HUES64 (cell line): Measurements from ENCODE around the gene PTPRN.

Experiments used
- H3K27ac ChIP-seq: 2 replicates; pipeline ENCODE4 v1.7.0; 2013; ENCODE audit warnings: low read depth, low read length, inconsistent platforms
- H3K27me3 ChIP-seq: 2 replicates; pipeline ENCODE4 v1.6.1; 2013; ENCODE audit warnings: mild to moderate bottlenecking, low read length; ENCODE audit not compliant: insufficient read depth
- H3K36me3 ChIP-seq: 2 replicates; pipeline ENCODE4 v1.6.1; 2013; ENCODE audit warnings: mild to moderate bottlenecking, low read length; ENCODE audit not compliant: insufficient read depth
- H3K4me1 ChIP-seq: 2 replicates; pipeline ENCODE4 v1.6.1; 2013; ENCODE audit warnings: mild to moderate bottlenecking, low read length, moderate library complexity; ENCODE audit not compliant: insufficient read depth
- H3K4me3 ChIP-seq: 2 replicates; pipeline ENCODE4 v1.5.1; 2013; ENCODE audit warnings: mild to moderate bottlenecking, low read length, moderate library complexity
- H3K9ac ChIP-seq: 2 replicates; pipeline ENCODE4 v1.6.1; 2013; ENCODE audit warnings: mild to moderate bottlenecking, low read depth, low read length
- H3K9me3 ChIP-seq: 2 replicates; pipeline ENCODE4 v1.6.1; 2013; ENCODE audit warnings: low read depth, low read length; ENCODE audit not compliant: insufficient read depth
- WGBS: fragments of 150-250, 120-280 bp; methylation state at CpG from one replicate; pipeline ENCODE4 v1.1.7; 2013; ENCODE audit warnings: missing lambda C conversion rate; 5-methylcytosine and 5-hydroxymethylcytosine counted together

The PTPRN gene

GRCh38 chr2:219306047-219306446, 3.2 kb downstream of the PTPRN start:
- H3K9ac ChIP-seq: no peak overlapping the region
- H3K9me3 ChIP-seq: no peaks in the 10 kb centered on the region
- no peaks in the 10 kb centered on the region for H3K36me3 ChIP-seq
- no peak overlapping the region for H3K27ac ChIP-seq
- H3K4me1 ChIP-seq: peaks cover 3% of the 10 kb centered on the region; the same call in 1 of the 2 replicates
- H3K27me3 ChIP-seq: peaks cover 33% of the 10 kb centered on the region
- no peak overlapping the region for H3K4me3 ChIP-seq
- 85% methylated on average over 1 of the region's 1 CpG for WGBS

GRCh38 chr2:219304223-219304622, 5.0 kb downstream of the PTPRN start:
- peaks cover 3% of the 10 kb centered on the region; the same call in 1 of the 2 replicates for H3K4me1 ChIP-seq
- no peak overlapping the region for H3K9ac ChIP-seq
- H3K4me3 ChIP-seq: no peak overlapping the region
- H3K27ac ChIP-seq: no peak overlapping the region
- no peaks in the 10 kb centered on the region for H3K9me3 ChIP-seq
- no peaks in the 10 kb centered on the region for H3K36me3 ChIP-seq
- H3K27me3 ChIP-seq: peaks cover 29% of the 10 kb centered on the region
- 86% methylated on average over 2 of the region's 2 CpGs for WGBS

GRCh38 chr2:219302412-219302968, 6.7 kb downstream of the PTPRN start:
- H3K27me3 ChIP-seq: peaks cover 23% of the 10 kb centered on the region
- WGBS: 90% methylated on average over 11 of the region's 11 CpGs
- H3K27ac ChIP-seq: no peak overlapping the region
- H3K4me3 ChIP-seq: no peak overlapping the region
- H3K36me3 ChIP-seq: no peaks in the 10 kb centered on the region
- no peaks in the 10 kb centered on the region for H3K9me3 ChIP-seq
- H3K4me1 ChIP-seq: peaks cover 3% of the 10 kb centered on the region
- H3K9ac ChIP-seq: no peak overlapping the region

GRCh38 chr2:219300022-219300421, 9.2 kb downstream of the PTPRN start:
- H3K27ac ChIP-seq: no peak overlapping the region
- no peaks in the 10 kb centered on the region for H3K9me3 ChIP-seq
- no peaks in the 10 kb centered on the region for H3K36me3 ChIP-seq
- H3K9ac ChIP-seq: no peak overlapping the region
- no peak overlapping the region for H3K4me3 ChIP-seq
- H3K4me1 ChIP-seq: peaks cover 3% of the 10 kb centered on the region
- 88% methylated on average over 4 of the region's 5 CpGs for WGBS
- H3K27me3 ChIP-seq: peaks cover 27% of the 10 kb centered on the region

- H3K36me3 ChIP-seq: no peaks in the 10 kb centered on the region
- H3K4me1 ChIP-seq: peaks cover 3% of the 10 kb centered on the region
- H3K27me3 ChIP-seq: peaks cover 22% of the 10 kb centered on the region
- H3K27ac ChIP-seq: no peak overlapping the region
- H3K9me3 ChIP-seq: no peaks in the 10 kb centered on the region
- no peak overlapping the region for H3K4me3 ChIP-seq
- no peak overlapping the region for H3K9ac ChIP-seq
- WGBS: 93% methylated on average over 6 of the region's 6 CpGs
Observed at GRCh38 chr2:219299372-219299760, 9.8 kb downstream of the PTPRN start.

GRCh38 chr2:219298759-219299371, 10.3 kb downstream of the PTPRN start:
- WGBS: 33% methylated on average over 15 of the region's 15 CpGs
- Histone ChIP-seq H3K36me3 (no peaks in the 10 kb centered on the region), H3K4me3 (no peak overlapping the region), H3K9ac (no peak overlapping the region), H3K27ac (no peak overlapping the region), H3K27me3 (peaks cover 22% of the 10 kb centered on the region), H3K4me1 (peaks cover 3% of the 10 kb centered on the region), H3K9me3 (no peaks in the 10 kb centered on the region)

- WGBS: 88% methylated on average over 14 of the region's 14 CpGs
- no peaks in the 10 kb centered on the region for H3K9me3 ChIP-seq
- no peak overlapping the region for H3K4me3 ChIP-seq
- H3K9ac ChIP-seq: no peak overlapping the region
- H3K4me1 ChIP-seq: peaks cover 3% of the 10 kb centered on the region
- no peak overlapping the region for H3K27ac ChIP-seq
- H3K27me3 ChIP-seq: peaks cover 22% of the 10 kb centered on the region
- H3K36me3 ChIP-seq: no peaks in the 10 kb centered on the region
Observed at GRCh38 chr2:219297766-219298456, 11.3 kb downstream of the PTPRN start.

- Histone ChIP-seq H3K9me3 (no peaks in the 10 kb centered on the region), H3K9ac (no peak overlapping the region), H3K4me1 (peaks cover 3% of the 10 kb centered on the region), H3K27me3 (peaks cover 22% of the 10 kb centered on the region), H3K36me3 (no peaks in the 10 kb centered on the region), H3K27ac (no peak overlapping the region), H3K4me3 (no peak overlapping the region)
- WGBS: 93% methylated on average over 25 of the region's 25 CpGs
Observed at GRCh38 chr2:219296631-219297391, 12.4 kb downstream of the PTPRN start.

GRCh38 chr2:219296142-219296541, 13.1 kb downstream of the PTPRN start:
- Histone ChIP-seq H3K9ac (no peak overlapping the region), H3K36me3 (no peaks in the 10 kb centered on the region), H3K27me3 (peaks cover 22% of the 10 kb centered on the region), H3K4me3 (no peak overlapping the region), H3K4me1 (peaks cover 3% of the 10 kb centered on the region), H3K9me3 (no peaks in the 10 kb centered on the region), H3K27ac (no peak overlapping the region)
- WGBS: 90% methylated on average over 14 of the region's 14 CpGs

GRCh38 chr2:219294356-219295351, 14.5 kb downstream of the PTPRN start:
- 7% methylated on average over 67 of the region's 67 CpGs for WGBS
- peak overlapping the region; percentile 79 for H3K4me3 ChIP-seq
- no peak overlapping the region for H3K27ac ChIP-seq

More at GRCh38 chr2:219294356-219295351, 14.5 kb downstream of the PTPRN start:
- H3K36me3 ChIP-seq: no peaks in the 10 kb centered on the region
- peaks cover 3% of the 10 kb centered on the region for H3K4me1 ChIP-seq
- no peaks in the 10 kb centered on the region for H3K9me3 ChIP-seq
- H3K9ac ChIP-seq: peak overlapping the region; percentile 84
- peaks cover 19% of the 10 kb centered on the region for H3K27me3 ChIP-seq
